Neural progenitor cell (in vitro differentiated cells): Measurements from ENCODE around the gene CD300E.

Experiments
- EZH2 ChIP-seq: fragments of 200-600 bp; sonication (generic); IDR thresholded peaks from 2 replicates; pipeline ENCODE4 v1.6.1; 2017; ENCODE audit warnings: antibody characterized with exemption, mild to moderate bottlenecking, moderate library complexity
- EZH2phosphoT487 ChIP-seq: fragments of 200-600 bp; sonication (generic); IDR thresholded peaks from 2 replicates; pipeline ENCODE4 v1.6.1; 2017; ENCODE audit warnings: antibody characterized with exemption
- TF ChIP-seq, protein P1 (sequence below): fragments of 200-600 bp; sonication (generic); IDR thresholded peaks from 2 replicates; pipeline ENCODE4 v1.5.1; 2017; ENCODE audit warnings: antibody characterized with exemption, mild to moderate bottlenecking

DNA sequence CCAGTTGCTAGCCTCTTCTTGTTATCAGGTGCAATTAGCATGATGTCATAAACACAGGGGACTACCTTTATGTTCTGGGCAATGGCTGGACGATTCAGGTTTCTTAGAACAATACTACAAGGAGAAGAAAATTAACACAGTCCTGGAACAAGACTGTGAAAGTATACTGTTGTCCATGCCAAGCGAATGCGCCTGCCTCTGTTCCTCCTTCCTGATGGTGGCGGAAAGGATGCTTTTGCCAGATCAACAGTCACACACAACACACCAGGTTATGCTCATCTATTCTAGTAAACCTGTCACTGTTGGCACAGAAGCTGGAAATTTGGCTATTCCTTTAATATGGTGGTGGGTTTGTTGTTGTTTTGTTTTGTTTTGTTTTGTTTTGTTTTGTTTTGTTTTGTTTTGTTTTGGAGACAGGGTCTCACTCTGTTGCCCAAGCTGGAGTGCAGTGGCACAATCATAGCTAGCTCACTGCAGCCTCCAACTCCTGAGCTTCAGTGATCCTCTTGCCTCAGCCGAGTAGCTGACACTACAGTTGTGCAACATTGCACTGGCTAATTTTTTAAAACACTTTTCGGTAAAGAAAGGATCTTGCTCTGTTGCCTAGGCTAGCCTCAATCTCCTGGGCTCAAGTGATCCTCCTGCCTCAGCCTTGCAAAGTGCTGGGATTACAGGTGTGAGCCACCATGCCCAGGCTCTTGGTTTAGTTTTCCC is 28.3 kb downstream of the CD300E start:
- TF ChIP-seq, protein P1, sequence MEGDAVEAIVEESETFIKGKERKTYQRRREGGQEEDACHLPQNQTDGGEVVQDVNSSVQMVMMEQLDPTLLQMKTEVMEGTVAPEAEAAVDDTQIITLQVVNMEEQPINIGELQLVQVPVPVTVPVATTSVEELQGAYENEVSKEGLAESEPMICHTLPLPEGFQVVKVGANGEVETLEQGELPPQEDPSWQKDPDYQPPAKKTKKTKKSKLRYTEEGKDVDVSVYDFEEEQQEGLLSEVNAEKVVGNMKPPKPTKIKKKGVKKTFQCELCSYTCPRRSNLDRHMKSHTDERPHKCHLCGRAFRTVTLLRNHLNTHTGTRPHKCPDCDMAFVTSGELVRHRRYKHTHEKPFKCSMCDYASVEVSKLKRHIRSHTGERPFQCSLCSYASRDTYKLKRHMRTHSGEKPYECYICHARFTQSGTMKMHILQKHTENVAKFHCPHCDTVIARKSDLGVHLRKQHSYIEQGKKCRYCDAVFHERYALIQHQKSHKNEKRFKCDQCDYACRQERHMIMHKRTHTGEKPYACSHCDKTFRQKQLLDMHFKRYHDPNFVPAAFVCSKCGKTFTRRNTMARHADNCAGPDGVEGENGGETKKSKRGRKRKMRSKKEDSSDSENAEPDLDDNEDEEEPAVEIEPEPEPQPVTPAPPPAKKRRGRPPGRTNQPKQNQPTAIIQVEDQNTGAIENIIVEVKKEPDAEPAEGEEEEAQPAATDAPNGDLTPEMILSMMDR: no peak
- TF ChIP-seq EZH2 (no peak), EZH2phosphoT487 (no peak)
